ENCODE data around the gene CEACAM19.
"Not testable (repeated sequence)": the region's sequence is repeated elsewhere in the genome, so short reads cannot be mapped to it uniquely, and the experiment has no call there.

The CEACAM19 gene

GRCh38 chr19:44663996-44664395 is 7.3 kb upstream of the CEACAM19 start:
- H3K4me3 ChIP-seq: no peak overlapping the region
- no peak for DNase-seq (ENCODE audit: low spot score)
- H3K27ac ChIP-seq: no peak overlapping the region
- TF ChIP-seq, protein P1, sequence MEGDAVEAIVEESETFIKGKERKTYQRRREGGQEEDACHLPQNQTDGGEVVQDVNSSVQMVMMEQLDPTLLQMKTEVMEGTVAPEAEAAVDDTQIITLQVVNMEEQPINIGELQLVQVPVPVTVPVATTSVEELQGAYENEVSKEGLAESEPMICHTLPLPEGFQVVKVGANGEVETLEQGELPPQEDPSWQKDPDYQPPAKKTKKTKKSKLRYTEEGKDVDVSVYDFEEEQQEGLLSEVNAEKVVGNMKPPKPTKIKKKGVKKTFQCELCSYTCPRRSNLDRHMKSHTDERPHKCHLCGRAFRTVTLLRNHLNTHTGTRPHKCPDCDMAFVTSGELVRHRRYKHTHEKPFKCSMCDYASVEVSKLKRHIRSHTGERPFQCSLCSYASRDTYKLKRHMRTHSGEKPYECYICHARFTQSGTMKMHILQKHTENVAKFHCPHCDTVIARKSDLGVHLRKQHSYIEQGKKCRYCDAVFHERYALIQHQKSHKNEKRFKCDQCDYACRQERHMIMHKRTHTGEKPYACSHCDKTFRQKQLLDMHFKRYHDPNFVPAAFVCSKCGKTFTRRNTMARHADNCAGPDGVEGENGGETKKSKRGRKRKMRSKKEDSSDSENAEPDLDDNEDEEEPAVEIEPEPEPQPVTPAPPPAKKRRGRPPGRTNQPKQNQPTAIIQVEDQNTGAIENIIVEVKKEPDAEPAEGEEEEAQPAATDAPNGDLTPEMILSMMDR (IDR thresholded peaks at IDR 0.05): no peak

GRCh38 chr19:44664976-44665375 is 6.3 kb upstream of the CEACAM19 start:
- Histone ChIP-seq H3K27ac (no peak overlapping the region), H3K4me3 (no peak overlapping the region)
- TF ChIP-seq, protein P1 (IDR thresholded peaks at IDR 0.05): no peak
- no peak for DNase-seq (ENCODE audit: low spot score)

DNA sequence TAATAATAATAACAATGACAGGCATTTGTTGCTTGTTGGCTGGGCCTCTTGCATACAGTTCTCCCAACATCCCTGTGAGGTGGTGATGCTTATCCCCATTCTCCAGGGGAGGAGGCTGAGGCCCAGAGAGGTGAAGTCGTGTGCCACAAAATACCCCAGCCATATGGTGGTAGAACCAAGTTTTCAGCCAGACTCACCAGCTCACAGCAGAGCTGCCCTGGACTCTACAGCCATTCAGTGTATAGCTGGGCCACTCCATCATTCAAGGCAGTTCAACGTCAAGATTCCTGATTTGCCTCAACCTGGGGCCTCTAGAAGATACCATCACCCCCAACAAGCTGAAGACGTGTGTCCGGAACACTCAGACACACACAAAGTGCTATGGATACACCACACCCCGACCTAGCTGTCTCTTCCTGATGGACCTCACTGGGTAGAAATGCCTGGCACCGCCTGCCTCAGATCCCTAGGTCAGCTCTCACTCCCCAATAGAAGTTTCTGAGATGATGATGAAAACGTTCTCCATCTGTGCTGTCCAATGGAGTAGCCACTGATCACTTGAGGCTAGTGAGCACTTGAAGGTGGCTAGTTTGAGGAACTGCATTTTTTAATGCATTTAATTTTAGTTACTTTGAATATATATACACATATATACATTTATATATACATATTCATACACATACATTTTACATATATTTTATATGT is 4.3 kb upstream of the CEACAM19 start:
- DNase-seq (ENCODE audit: low spot score): no peak

GRCh38 chr19:44668985-44669764 is 2.1 kb upstream of the CEACAM19 start:
- no peak for DNase-seq (ENCODE audit: low spot score)
- TF ChIP-seq, protein P1 (IDR thresholded peaks at IDR 0.05): no peak
- H3K4me3 ChIP-seq: no peak overlapping the region
- no peak overlapping the region for H3K27ac ChIP-seq

More for the DNA sequence above, 4.3 kb upstream of the CEACAM19 start:
- Histone ChIP-seq H3K4me3 (no peak overlapping the region), H3K27ac (no peak overlapping the region)
- TF ChIP-seq, protein P1 (IDR thresholded peaks at IDR 0.05): no peak

GRCh38 chr19:44670027-44670426 is 1.3 kb upstream of the CEACAM19 start:
- H3K27ac ChIP-seq; DNase-seq (ENCODE audit: low spot score); H3K4me3 ChIP-seq: not testable (repeated sequence)

- DNase-seq (ENCODE audit: low spot score): no peak
- no peak overlapping the region for H3K4me3 ChIP-seq
- no peak overlapping the region for H3K27ac ChIP-seq
- TF ChIP-seq, protein P1 (IDR thresholded peaks at IDR 0.05): no peak
These were observed 944 bp downstream of the CEACAM19 start for GRCh38 chr19:44672226-44672625.

DNA sequence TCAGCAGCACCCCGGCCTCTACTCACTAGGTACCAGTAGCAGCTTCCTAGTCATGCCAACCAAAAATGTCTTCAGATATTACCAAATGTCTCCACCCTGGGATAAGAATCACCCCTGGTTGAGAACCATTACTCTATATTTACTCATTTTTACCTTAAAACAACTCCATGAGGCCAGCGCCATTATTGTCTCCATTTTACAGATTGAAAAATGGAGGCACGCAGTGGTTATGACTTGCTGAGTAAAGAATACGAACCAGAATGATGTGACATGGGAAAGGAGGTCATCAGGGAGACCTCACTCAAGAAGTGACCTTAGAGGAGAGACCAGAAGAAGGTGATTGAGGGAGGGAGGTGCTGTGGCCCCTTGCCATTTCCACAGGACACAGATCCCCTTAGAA is 2.2 kb downstream of the CEACAM19 start:
- Histone ChIP-seq H3K4me3 (no peak overlapping the region), H3K27ac (no peak overlapping the region)
- TF ChIP-seq, protein P1 (IDR thresholded peaks at IDR 0.05): no peak
- no peak for DNase-seq (ENCODE audit: low spot score)
